Thyroid gland (tissue), 4 donors: Measurements from ENCODE around the gene TMEM37. TPM values are rescaled to one million over a fixed set of nuclear protein-coding genes. Genes with fewer than 3 reads are reported as not detected.

Experiments used
- DNase-seq, 2 donors: peaks; one replicate each; pipeline ENCODE4 v3.0.0-alpha.2; 2019
- H3K27ac ChIP-seq, 3 donors: fragments of 200-600 bp; sonication (generic); 1 replicate in 2 of 3; 2 replicates in 1 of 3; pipeline ENCODE4 v1.5.1; 2016 to 2019; ENCODE audit warnings: mild to moderate bottlenecking in 1 of 3, moderate library complexity in 1 of 3
- H3K27me3 ChIP-seq: fragments of 200-600 bp; sonication (generic); one replicate; pipeline ENCODE4 v1.5.1; 2019
- H3K36me3 ChIP-seq, 2 donors: fragments of 200-600 bp; sonication (generic); one replicate each; pipeline ENCODE4 v1.5.1; 2016 to 2019
- H3K4me1 ChIP-seq, 2 donors: fragments of 200-600 bp; sonication (generic); one replicate each; pipeline ENCODE4 v1.5.1; 2017 to 2019
- H3K4me3 ChIP-seq, 3 donors: fragments of 200-600 bp; sonication (generic); replicated peaks in 1 of 3; 1 replicate in 2 of 3; 2 replicates in 1 of 3; pipeline ENCODE4 v1.5.1; 2016; ENCODE audit warnings: mild to moderate bottlenecking in 1 of 3
- H3K9me3 ChIP-seq: fragments of 200-600 bp; sonication (generic); one replicate; pipeline ENCODE4 v1.5.1; 2017
- POLR2A ChIP-seq, 2 donors: fragments of 450-650 bp; IDR thresholded peaks; one replicate each; pipeline ENCODE4 v1.6.1; 2017; ENCODE audit warnings: antibody characterized with exemption in 2 of 2, mild to moderate bottlenecking in 2 of 2, moderate library complexity in 1 of 2
- WGBS, 2 donors: methylation state at CpG; one replicate each; pipeline ENCODE4 v1.1.5; 2017; 5-methylcytosine and 5-hydroxymethylcytosine counted together
- intact Hi-C: fragments of 100-400 bp; cut with DNase I; formaldehyde crosslinking; loops from one replicate; pipeline ENCODE4 v1.15.1; 2023
- total RNA-seq, 4 donors: library from RNA; depleted of rRNA; stranded (reverse); fragments of >200 nt; gene quantifications; one replicate each; pipeline ENCODE4 v1.2.3, GENCODE V29; 2016
- TF ChIP-seq, protein P1 (sequence below), 6 experiments: fragments of 200-600 bp in 3 of 6; fragments of 450-650 bp in 3 of 6; sonication (generic) in 3 of 6; IDR thresholded peaks; one replicate each; pipeline ENCODE4 v1.5.1; 2016 to 2019; ENCODE audit warnings: antibody characterized with exemption in 6 of 6, mild to moderate bottlenecking in 2 of 6, inconsistent platforms in 1 of 6, moderate library complexity in 1 of 6

The TMEM37 gene
- total RNA-seq, 4 donors from 2014 or later: 34.4 to 50.2 (median 43.1) TPM

DNA sequence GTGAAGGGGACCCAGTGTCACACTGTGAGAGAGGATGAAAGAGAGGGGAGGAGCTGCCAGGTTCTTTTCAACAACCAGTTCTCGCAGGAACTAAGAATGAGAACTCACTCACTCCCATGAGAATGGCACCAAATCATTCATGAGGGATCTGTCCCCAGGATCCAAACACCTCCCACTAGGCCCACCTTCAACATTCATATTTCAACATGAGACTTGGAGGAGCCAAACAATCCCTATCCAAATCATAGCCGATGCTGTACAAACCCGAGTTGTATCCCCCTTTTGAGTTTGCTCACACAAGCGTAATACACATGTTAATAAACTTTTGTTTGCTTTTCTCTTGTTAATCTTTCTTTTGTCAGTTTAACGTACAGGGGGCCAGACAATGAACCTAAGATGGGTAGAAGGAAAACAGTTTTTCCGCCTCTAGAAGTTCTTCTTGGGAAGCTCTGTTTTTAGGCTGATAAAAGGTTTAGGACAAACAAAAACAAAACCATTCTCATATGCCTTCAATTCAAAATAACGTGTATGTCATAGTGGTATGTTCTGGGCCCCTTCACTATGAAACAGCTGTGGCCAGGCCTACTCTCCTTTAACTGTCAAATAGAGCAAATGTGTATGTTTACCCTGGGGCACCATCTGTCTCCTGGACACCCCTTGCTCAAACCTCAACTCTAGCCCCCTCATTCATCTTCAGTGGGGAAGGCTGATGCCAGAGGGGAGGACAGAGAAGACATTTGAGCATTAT, 9.1 kb upstream of the TMEM37 start:
- no peak overlapping the region for H3K4me3 ChIP-seq
- no peaks in the 10 kb centered on the region for H3K27me3 ChIP-seq
- peaks cover 13 to 15% of the 10 kb centered on the region in 2 donors for H3K4me1 ChIP-seq
- TF ChIP-seq POLR2A (IDR thresholded peaks at IDR 0.05): no peak
- TF ChIP-seq, protein P1, sequence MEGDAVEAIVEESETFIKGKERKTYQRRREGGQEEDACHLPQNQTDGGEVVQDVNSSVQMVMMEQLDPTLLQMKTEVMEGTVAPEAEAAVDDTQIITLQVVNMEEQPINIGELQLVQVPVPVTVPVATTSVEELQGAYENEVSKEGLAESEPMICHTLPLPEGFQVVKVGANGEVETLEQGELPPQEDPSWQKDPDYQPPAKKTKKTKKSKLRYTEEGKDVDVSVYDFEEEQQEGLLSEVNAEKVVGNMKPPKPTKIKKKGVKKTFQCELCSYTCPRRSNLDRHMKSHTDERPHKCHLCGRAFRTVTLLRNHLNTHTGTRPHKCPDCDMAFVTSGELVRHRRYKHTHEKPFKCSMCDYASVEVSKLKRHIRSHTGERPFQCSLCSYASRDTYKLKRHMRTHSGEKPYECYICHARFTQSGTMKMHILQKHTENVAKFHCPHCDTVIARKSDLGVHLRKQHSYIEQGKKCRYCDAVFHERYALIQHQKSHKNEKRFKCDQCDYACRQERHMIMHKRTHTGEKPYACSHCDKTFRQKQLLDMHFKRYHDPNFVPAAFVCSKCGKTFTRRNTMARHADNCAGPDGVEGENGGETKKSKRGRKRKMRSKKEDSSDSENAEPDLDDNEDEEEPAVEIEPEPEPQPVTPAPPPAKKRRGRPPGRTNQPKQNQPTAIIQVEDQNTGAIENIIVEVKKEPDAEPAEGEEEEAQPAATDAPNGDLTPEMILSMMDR (IDR thresholded peaks at IDR 0.05): no peak
- no peak for DNase-seq
- intact Hi-C loops: no loop called here
- no peaks in the 10 kb centered on the region for H3K9me3 ChIP-seq
- H3K27ac ChIP-seq: no peak overlapping the region
- no peaks in the 10 kb centered on the region for H3K36me3 ChIP-seq
- WGBS, 2 donors: 86 to 94% methylated on average over 7 of the region's 7 CpGs

DNA sequence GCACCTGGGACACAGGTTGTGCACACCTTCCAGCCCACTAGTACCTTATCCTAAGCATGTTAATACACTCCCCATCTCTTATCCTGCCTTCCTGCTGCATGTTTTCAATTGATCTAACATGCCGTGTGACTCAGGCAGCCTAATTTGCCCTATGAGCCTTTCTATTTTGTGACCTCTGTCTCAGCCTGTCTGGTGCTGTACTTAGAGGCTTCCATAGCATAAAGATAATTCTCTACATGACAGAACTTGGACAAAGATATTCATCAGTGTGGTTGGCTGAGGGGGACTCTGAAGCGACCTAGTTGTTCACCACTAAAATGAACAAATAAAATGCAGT, 8.6 kb upstream of the TMEM37 start:
- no peak overlapping the region for H3K27ac ChIP-seq
- H3K4me1 ChIP-seq: peaks cover 17 to 21% of the 10 kb centered on the region in 2 donors
- TF ChIP-seq POLR2A (IDR thresholded peaks at IDR 0.05): no peak
- TF ChIP-seq, protein P1 (IDR thresholded peaks at IDR 0.05): no peak
- no peak overlapping the region for H3K4me3 ChIP-seq
- intact Hi-C loops: no loop called here
- 97 to 98% methylated on average over 2 of the region's 2 CpGs for WGBS, 2 donors
- no peaks in the 10 kb centered on the region for H3K27me3 ChIP-seq
- H3K9me3 ChIP-seq: no peaks in the 10 kb centered on the region
- no peak for DNase-seq
- no peaks in the 10 kb centered on the region for H3K36me3 ChIP-seq

DNA sequence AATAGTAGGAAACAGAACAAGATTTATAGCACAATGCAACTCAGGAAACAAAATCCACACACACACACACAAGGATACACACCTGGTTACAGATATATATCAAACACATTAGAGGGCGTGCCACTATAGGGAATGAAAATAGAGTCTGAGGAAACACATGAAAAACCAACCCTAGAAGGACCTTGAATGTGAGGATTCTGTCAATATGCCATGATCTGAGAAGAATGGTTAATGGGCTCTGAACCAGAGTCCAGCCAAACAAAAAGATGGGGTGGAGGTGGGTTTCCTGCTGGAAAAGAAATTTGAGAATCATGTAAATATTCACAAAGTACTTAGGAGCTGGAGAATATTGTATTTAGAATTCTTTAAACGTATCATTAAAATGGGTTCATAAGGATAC, 7.8 kb upstream of the TMEM37 start:
- whole genome bisulfite sequencing, 2 donors: 93 to 96% methylated on average over 2 of the region's 2 CpGs
- intact Hi-C loops: no loop called here
- no peaks in the 10 kb centered on the region for H3K9me3 ChIP-seq
- no peaks in the 10 kb centered on the region for H3K27me3 ChIP-seq
- no peaks in the 10 kb centered on the region for H3K36me3 ChIP-seq
- H3K4me1 ChIP-seq: peaks cover 17 to 28% of the 10 kb centered on the region in 2 donors
- no peak for TF ChIP-seq POLR2A (IDR thresholded peaks at IDR 0.05)
- TF ChIP-seq, protein P1 (IDR thresholded peaks at IDR 0.05): no peak
- H3K4me3 ChIP-seq: no peak overlapping the region
- DNase-seq: no peak
- H3K27ac ChIP-seq: no peak overlapping the region

DNA sequence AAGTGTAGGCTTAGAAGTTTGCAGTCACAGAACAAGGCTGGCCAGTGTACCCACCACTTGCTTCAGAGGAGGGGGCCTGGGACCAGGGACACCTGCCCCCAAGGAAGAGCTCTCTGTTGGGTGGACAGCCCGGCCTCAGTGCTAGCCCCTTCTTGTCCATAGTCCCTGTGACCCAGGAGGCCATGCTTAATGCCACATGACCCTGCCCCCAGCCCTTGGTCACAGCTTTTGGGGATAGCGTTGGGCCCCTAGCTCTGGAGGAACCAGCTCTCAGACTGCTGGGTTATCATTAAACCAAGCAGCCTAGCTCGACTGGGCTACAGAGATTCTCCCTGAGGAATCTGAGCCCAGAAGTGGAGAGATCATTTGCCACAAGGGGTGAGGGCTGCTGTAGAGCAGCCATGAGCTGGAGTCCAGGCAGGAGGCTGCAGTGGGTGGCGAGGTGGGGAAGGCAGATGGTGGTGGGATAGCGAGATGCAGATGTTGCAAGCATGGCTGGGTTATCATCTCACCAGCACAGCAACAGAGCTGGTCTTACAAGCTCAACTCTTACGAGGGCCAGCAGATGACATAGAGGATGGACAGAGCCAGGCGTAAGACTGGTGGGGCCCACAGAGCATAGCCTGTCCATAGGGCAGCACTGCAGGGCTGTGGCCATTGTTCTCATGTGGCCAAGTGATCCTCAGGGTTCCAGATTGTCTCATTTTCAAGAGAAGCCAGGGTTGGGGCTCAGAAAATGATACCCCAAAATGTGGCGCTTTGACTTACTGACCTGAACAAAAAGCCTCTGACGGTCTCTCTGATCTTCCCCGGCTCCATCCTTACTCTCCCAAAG, 7.2 kb upstream of the TMEM37 start:
- TF ChIP-seq, protein P1 (IDR thresholded peaks at IDR 0.05): no peak
- no peak for TF ChIP-seq POLR2A (IDR thresholded peaks at IDR 0.05)
- Histone ChIP-seq H3K27me3 (no peaks in the 10 kb centered on the region), H3K27ac (no peak overlapping the region), H3K36me3 (no peaks in the 10 kb centered on the region), H3K9me3 (no peaks in the 10 kb centered on the region), H3K4me1 (peaks cover 23 to 35% of the 10 kb centered on the region in 2 donors), H3K4me3 (no peak overlapping the region)
- intact Hi-C loops: no loop called here
- WGBS, 2 donors: 94 to 95% methylated on average over 9 to 10 of the region's 10 CpGs
- no peak for DNase-seq

DNA sequence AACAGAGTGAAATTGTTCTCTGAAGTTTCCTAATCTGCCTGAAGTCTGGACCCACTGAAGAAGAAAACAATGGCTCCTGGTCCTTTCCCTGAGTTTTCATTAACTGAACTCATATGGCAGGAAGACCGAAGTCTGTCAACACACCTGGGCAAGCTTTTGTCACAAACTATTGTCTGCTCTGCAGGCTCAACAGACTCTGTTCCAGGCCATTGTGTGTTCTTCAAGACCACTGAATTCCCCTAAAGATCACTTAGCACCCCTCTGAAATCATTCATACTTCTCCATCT, 6.6 kb upstream of the TMEM37 start:
- Histone ChIP-seq H3K27me3 (no peaks in the 10 kb centered on the region), H3K4me3 (no peak overlapping the region), H3K27ac (no peak overlapping the region), H3K4me1 (peaks cover 29 to 41% of the 10 kb centered on the region in 2 donors), H3K9me3 (no peaks in the 10 kb centered on the region), H3K36me3 (no peaks in the 10 kb centered on the region)
- 100% methylated on average over 1 of the region's 1 CpG for WGBS, 2 donors
- no peak for DNase-seq
- TF ChIP-seq, protein P1 (IDR thresholded peaks at IDR 0.05): no peak
- TF ChIP-seq POLR2A (IDR thresholded peaks at IDR 0.05): no peak
- intact Hi-C loops: no loop called here
